ENCODE data around the gene CCL21.

GRCh38 chr9:34723141-34723540 is 13.2 kb upstream of the CCL21 start:
- TF ChIP-seq SIN3A (IDR thresholded peaks at IDR 0.05; ENCODE audit: borderline replicate concordance, insufficient read depth, low read length) (no peak), FOXP2 (optimal IDR thresholded peaks at IDR 0.05; ENCODE audit: borderline replicate concordance, extremely low read depth, extremely low read length, insufficient read depth) (no peak), POLR2AphosphoS5 (IDR thresholded peaks at IDR 0.05; ENCODE audit: low read depth, low read length) (no peak)
- TF ChIP-seq, protein P1, sequence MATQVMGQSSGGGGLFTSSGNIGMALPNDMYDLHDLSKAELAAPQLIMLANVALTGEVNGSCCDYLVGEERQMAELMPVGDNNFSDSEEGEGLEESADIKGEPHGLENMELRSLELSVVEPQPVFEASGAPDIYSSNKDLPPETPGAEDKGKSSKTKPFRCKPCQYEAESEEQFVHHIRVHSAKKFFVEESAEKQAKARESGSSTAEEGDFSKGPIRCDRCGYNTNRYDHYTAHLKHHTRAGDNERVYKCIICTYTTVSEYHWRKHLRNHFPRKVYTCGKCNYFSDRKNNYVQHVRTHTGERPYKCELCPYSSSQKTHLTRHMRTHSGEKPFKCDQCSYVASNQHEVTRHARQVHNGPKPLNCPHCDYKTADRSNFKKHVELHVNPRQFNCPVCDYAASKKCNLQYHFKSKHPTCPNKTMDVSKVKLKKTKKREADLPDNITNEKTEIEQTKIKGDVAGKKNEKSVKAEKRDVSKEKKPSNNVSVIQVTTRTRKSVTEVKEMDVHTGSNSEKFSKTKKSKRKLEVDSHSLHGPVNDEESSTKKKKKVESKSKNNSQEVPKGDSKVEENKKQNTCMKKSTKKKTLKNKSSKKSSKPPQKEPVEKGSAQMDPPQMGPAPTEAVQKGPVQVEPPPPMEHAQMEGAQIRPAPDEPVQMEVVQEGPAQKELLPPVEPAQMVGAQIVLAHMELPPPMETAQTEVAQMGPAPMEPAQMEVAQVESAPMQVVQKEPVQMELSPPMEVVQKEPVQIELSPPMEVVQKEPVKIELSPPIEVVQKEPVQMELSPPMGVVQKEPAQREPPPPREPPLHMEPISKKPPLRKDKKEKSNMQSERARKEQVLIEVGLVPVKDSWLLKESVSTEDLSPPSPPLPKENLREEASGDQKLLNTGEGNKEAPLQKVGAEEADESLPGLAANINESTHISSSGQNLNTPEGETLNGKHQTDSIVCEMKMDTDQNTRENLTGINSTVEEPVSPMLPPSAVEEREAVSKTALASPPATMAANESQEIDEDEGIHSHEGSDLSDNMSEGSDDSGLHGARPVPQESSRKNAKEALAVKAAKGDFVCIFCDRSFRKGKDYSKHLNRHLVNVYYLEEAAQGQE (IDR thresholded peaks at IDR 0.05; ENCODE audit: insufficient read depth in 1 of 2, low read depth in 2 of 2, low read length in 2 of 2): no peak

All from PFSK-1 (cell line).